Endodermal cell (in vitro differentiated cells): ENCODE data around the gene TMEM158. TPM values are rescaled to one million over a fixed set of nuclear protein-coding genes. Genes with fewer than 3 reads are reported as not detected.

Experiments used
- DNase-seq: peaks from one replicate; pipeline ENCODE4 v3.0.0-alpha.2; 2017
- H3K27ac ChIP-seq: 2 replicates; pipeline ENCODE4 v1.5.1; 2013; ENCODE audit warnings: mild to moderate bottlenecking, low read depth, low read length, moderate library complexity
- H3K27me3 ChIP-seq: 2 replicates; pipeline ENCODE4 v1.6.1; 2013; ENCODE audit warnings: mild to moderate bottlenecking, low read length, moderate library complexity; ENCODE audit not compliant: insufficient read depth, control insufficient read depth, poor library complexity, severe bottlenecking
- H3K36me3 ChIP-seq: 2 replicates; pipeline ENCODE4 v1.7.0; 2013; ENCODE audit warnings: mild to moderate bottlenecking, low read length, moderate library complexity; ENCODE audit not compliant: control insufficient read depth, insufficient read depth
- H3K4me1 ChIP-seq: one replicate; pipeline ENCODE4 v1.7.0; 2013; ENCODE audit warnings: low read length; ENCODE audit not compliant: control insufficient read depth, insufficient read depth
- H3K4me3 ChIP-seq: 2 replicates; pipeline ENCODE4 v1.5.1; 2013; ENCODE audit warnings: mild to moderate bottlenecking, low read length, moderate library complexity
- H3K9ac ChIP-seq: 2 replicates; pipeline ENCODE4 v1.6.1; 2013; ENCODE audit warnings: mild to moderate bottlenecking, low read length, moderate library complexity; ENCODE audit not compliant: poor library complexity, severe bottlenecking; ENCODE audit errors: extremely low read depth
- H3K9me3 ChIP-seq: 2 replicates; pipeline ENCODE4 v1.6.1; 2013; ENCODE audit warnings: mild to moderate bottlenecking, low read length, moderate library complexity; ENCODE audit not compliant: control insufficient read depth
- H3K27ac Mint-ChIP-seq: 2 replicates; pipeline ENCODE4 v1.8.0; 2020; ENCODE audit warnings: mixed read lengths
- H3K27me3 Mint-ChIP-seq: 2 replicates; pipeline ENCODE4 v1.8.0; 2021; ENCODE audit warnings: mild to moderate bottlenecking, mixed read lengths; ENCODE audit not compliant: insufficient read depth
- H3K36me3 Mint-ChIP-seq: 2 replicates; pipeline ENCODE4 v1.8.0; 2020; ENCODE audit warnings: low read depth, mixed read lengths
- H3K4me1 Mint-ChIP-seq: 2 replicates; pipeline ENCODE4 v1.8.0; 2020; ENCODE audit warnings: mixed read lengths
- H3K4me3 Mint-ChIP-seq: 2 replicates; pipeline ENCODE4 v1.8.0; 2020; ENCODE audit warnings: mild to moderate bottlenecking, moderate library complexity, mixed read lengths
- H3K9me3 Mint-ChIP-seq: 2 replicates; pipeline ENCODE4 v1.8.0; 2020; ENCODE audit warnings: mild to moderate bottlenecking, mixed read lengths
- CTCF ChIP-seq: fragments of 200-600 bp; sonication (generic); conservative IDR thresholded peaks from 2 replicates; pipeline ENCODE4 v1.5.0; 2021; ENCODE audit warnings: antibody characterized with exemption, mild to moderate bottlenecking
- WGBS, 2 experiments: methylation state at CpG; one replicate each; pipeline versions ENCODE4 v1.1.5 to v1.1.7; 2013; ENCODE audit warnings: missing lambda C conversion rate in 2 of 2, mixed read lengths in 1 of 2; ENCODE audit not compliant: insufficient coverage in 1 of 2, insufficient read length in 1 of 2; 5-methylcytosine and 5-hydroxymethylcytosine counted together
- total RNA-seq, 2 donors: library from RNA; stranded (reverse); fragmentation: NEBNext Ultra II Directional in 1 of 2; extraction: Animal tissue kit (Norgen Biotek cat#: 25700) in 1 of 2; gene quantifications; 2 replicates in 1 of 2; 3 replicates in 1 of 2; pipeline ENCODE4 v1.2.1, GENCODE V29; 2021

Gene TMEM158
- total RNA-seq, 2 donors from 2014 or later: 0.31 to 5.5 TPM

GRCh38 chr3:45241206-45241605 lies 15.1 kb upstream of the TMEM158 start:
- Histone ChIP-seq H3K4me1 (no peaks in the 10 kb centered on the region), H3K9me3 (peaks cover 5% of the 10 kb centered on the region), H3K27ac (no peak overlapping the region), H3K9ac (no peak overlapping the region), H3K4me3 (no peak overlapping the region), H3K27me3 (peaks cover 97% of the 10 kb centered on the region), H3K36me3 (no peaks in the 10 kb centered on the region)
- H3K27me3 Mint-ChIP-seq: peaks cover 100% of the 10 kb centered on the region
- peaks cover 13% of the 10 kb centered on the region for H3K9me3 Mint-ChIP-seq
- no peak overlapping the region for H3K27ac Mint-ChIP-seq
- TF ChIP-seq CTCF: no peak
- DNase-seq: peak; percentile 80
- H3K4me3 Mint-ChIP-seq: no peak overlapping the region
- H3K4me1 Mint-ChIP-seq: peaks cover 13% of the 10 kb centered on the region
- peaks cover 2% of the 10 kb centered on the region for H3K36me3 Mint-ChIP-seq
- 41 to 80% methylated on average over 1 to 3 of the region's 3 CpGs for WGBS, 2 experiments

- Mint-ChIP-seq H3K27me3 (peaks cover 100% of the 10 kb centered on the region), H3K4me3 (no peak overlapping the region), H3K27ac (no peak overlapping the region), H3K36me3 (peaks cover 2% of the 10 kb centered on the region), H3K9me3 (peaks cover 17% of the 10 kb centered on the region), H3K4me1 (peaks cover 13% of the 10 kb centered on the region)
- H3K27ac ChIP-seq: no peak overlapping the region
- TF ChIP-seq CTCF: no peak
- DNase-seq: no peak
- H3K9me3 ChIP-seq: peaks cover 5% of the 10 kb centered on the region
- H3K9ac ChIP-seq: no peak overlapping the region
- no peak overlapping the region for H3K4me3 ChIP-seq
- 69 to 77% methylated on average over 4 of the region's 4 CpGs for WGBS, 2 experiments
- no peaks in the 10 kb centered on the region for H3K4me1 ChIP-seq
- H3K36me3 ChIP-seq: no peaks in the 10 kb centered on the region
- peaks cover 97% of the 10 kb centered on the region for H3K27me3 ChIP-seq
Measured at GRCh38 chr3:45240292-45240691, 14.2 kb upstream of the TMEM158 start.

- Mint-ChIP-seq H3K27me3 (peaks cover 100% of the 10 kb centered on the region), H3K9me3 (peaks cover 17% of the 10 kb centered on the region), H3K4me1 (peaks cover 13% of the 10 kb centered on the region), H3K4me3 (no peak overlapping the region), H3K36me3 (peaks cover 2% of the 10 kb centered on the region), H3K27ac (no peak overlapping the region)
- DNase-seq: no peak
- H3K36me3 ChIP-seq: no peaks in the 10 kb centered on the region
- WGBS, 2 experiments: 85 to 87% methylated on average over 2 to 4 of the region's 4 CpGs
- H3K27me3 ChIP-seq: peaks cover 97% of the 10 kb centered on the region
- H3K4me1 ChIP-seq: no peaks in the 10 kb centered on the region
- H3K27ac ChIP-seq: no peak overlapping the region
- no peak overlapping the region for H3K4me3 ChIP-seq
- H3K9me3 ChIP-seq: peaks cover 5% of the 10 kb centered on the region
- no peak overlapping the region for H3K9ac ChIP-seq
- TF ChIP-seq CTCF: no peak
Measured at GRCh38 chr3:45239254-45239653, 13.2 kb upstream of the TMEM158 start.
